HEK293T (cell line): Measurements from ENCODE around the gene HHAT.

ENCODE experiments used
- CTCF ChIA-PET: fragments of 350-600 bp; formaldehyde crosslinking; extraction: SDS; loops from one replicate; lab custom pipeline; 2021; ENCODE audit warnings: antibody characterized with exemption, inconsistent platforms; lab: Yijun Ruan, JAX
- POLR2A ChIA-PET: fragments of 350-600 bp; formaldehyde crosslinking; extraction: SDS; loops from one replicate; lab custom pipeline; 2020; ENCODE audit warnings: antibody characterized with exemption, inconsistent platforms; lab: Yijun Ruan, JAX
- DNase-seq: peaks from one replicate; pipeline ENCODE4 v3.0.0; 2012; ENCODE audit warnings: mixed read lengths; ENCODE audit errors: extremely low spot score
- ARNT ChIP-seq: fragments of 450-650 bp; IDR thresholded peaks from 2 replicates; pipeline ENCODE4 v1.6.1; 2017; ENCODE audit warnings: mild to moderate bottlenecking
- BHLHE40 ChIP-seq: fragments of 450-650 bp; IDR thresholded peaks from 2 replicates; pipeline ENCODE4 v1.6.1; 2016; ENCODE audit warnings: mild to moderate bottlenecking, moderate library complexity, borderline replicate concordance
- CTBP1 ChIP-seq: fragments of 450-650 bp; IDR thresholded peaks from 2 replicates; pipeline ENCODE4 v1.6.1; 2016; ENCODE audit warnings: borderline replicate concordance
- ELF4 ChIP-seq: fragments of 450-650 bp; IDR thresholded peaks from 2 replicates; pipeline ENCODE4 v1.6.1; 2017; ENCODE audit warnings: antibody characterized with exemption
- FOXA1 ChIP-seq: fragments of 450-650 bp; IDR thresholded peaks from 2 replicates; pipeline ENCODE4 v1.6.1; 2016; ENCODE audit warnings: mild to moderate bottlenecking
- FOXK2 ChIP-seq: fragments of 450-650 bp; IDR thresholded peaks from 2 replicates; pipeline ENCODE4 v1.6.1; 2016; ENCODE audit warnings: mild to moderate bottlenecking
- FOXM1 ChIP-seq: fragments of 450-650 bp; IDR thresholded peaks from 2 replicates; pipeline ENCODE4 v1.6.1; 2017; ENCODE audit warnings: mild to moderate bottlenecking, borderline replicate concordance
- HDGF ChIP-seq: fragments of 450-650 bp; IDR thresholded peaks from 2 replicates; pipeline ENCODE4 v1.6.1; 2017; ENCODE audit warnings: antibody characterized with exemption, borderline replicate concordance
- L3MBTL2 ChIP-seq: fragments of 450-650 bp; conservative IDR thresholded peaks from 2 replicates; pipeline ENCODE4 v1.6.1; 2016; ENCODE audit warnings: mild to moderate bottlenecking
- LEF1 ChIP-seq: fragments of 450-650 bp; IDR thresholded peaks from 2 replicates; pipeline ENCODE4 v1.6.1; 2017; ENCODE audit warnings: mild to moderate bottlenecking, borderline replicate concordance
- NFRKB ChIP-seq: fragments of 450-650 bp; IDR thresholded peaks from 2 replicates; pipeline ENCODE4 v1.6.1; 2016; ENCODE audit warnings: mild to moderate bottlenecking, moderate library complexity
- PKNOX1 ChIP-seq: fragments of 450-650 bp; IDR thresholded peaks from 2 replicates; pipeline ENCODE4 v1.6.1; 2016
- SP1 ChIP-seq: fragments of 450-650 bp; IDR thresholded peaks from 2 replicates; pipeline ENCODE4 v1.6.1; 2017
- SUZ12 ChIP-seq: fragments of 450-650 bp; IDR thresholded peaks from 2 replicates; pipeline ENCODE4 v1.6.1; 2016; ENCODE audit warnings: mild to moderate bottlenecking
- TARDBP ChIP-seq: fragments of 450-650 bp; IDR thresholded peaks from 2 replicates; pipeline ENCODE4 v1.6.1; 2016
- ZNF384 ChIP-seq: fragments of 450-650 bp; IDR thresholded peaks from 2 replicates; pipeline ENCODE4 v1.6.1; 2016

Gene HHAT

GRCh38 chr1:210691039-210691610 is 362.4 kb downstream of the HHAT start:
- POLR2A ChIA-PET: no interaction called here
- TF ChIP-seq FOXM1: no peak
- TF ChIP-seq CTBP1: no peak
- TF ChIP-seq HDGF: no peak
- no peak for TF ChIP-seq L3MBTL2
- TF ChIP-seq LEF1: no peak
- TF ChIP-seq ELF4: no peak
- no peak for TF ChIP-seq TARDBP
- no peak for TF ChIP-seq ARNT
- TF ChIP-seq FOXA1: no peak
- TF ChIP-seq SUZ12: no peak
- no peak for TF ChIP-seq BHLHE40
- TF ChIP-seq FOXK2: no peak
- no peak for TF ChIP-seq SP1
- TF ChIP-seq PKNOX1: no peak
- TF ChIP-seq ZNF384: no peak
- TF ChIP-seq NFRKB: no peak
- DNase-seq: no peak
- CTCF ChIA-PET: no interaction called here

- TF ChIP-seq TARDBP (no peak), FOXA1 (no peak), FOXK2 (no peak), ZNF384 (no peak), L3MBTL2 (no peak), SP1 (no peak), SUZ12 (no peak), CTBP1 (no peak), LEF1 (no peak), BHLHE40 (no peak)
- POLR2A ChIA-PET: no interaction called here
- CTCF ChIA-PET: interaction anchor here (1.1 kb wide), 1 partner anchor 441 kb away, joined by 3 read pairs; the partner anchor contains the start of gene KCNH1
- no peak for DNase-seq
Observed at GRCh38 chr1:210692796-210693195, 364.1 kb downstream of the HHAT start.

GRCh38 chr1:210695026-210695425 is 366.3 kb downstream of the HHAT start:
- ChIA-PET CTCF (no interaction called here), POLR2A (no interaction called here)
- no peak for TF ChIP-seq ARNT
- no peak for TF ChIP-seq NFRKB
- no peak for TF ChIP-seq HDGF
- no peak for TF ChIP-seq FOXK2
- TF ChIP-seq BHLHE40: no peak
- TF ChIP-seq ZNF384: no peak
- no peak for TF ChIP-seq FOXM1
- TF ChIP-seq PKNOX1: no peak
- no peak for TF ChIP-seq SUZ12
- no peak for TF ChIP-seq FOXA1
- TF ChIP-seq ELF4: no peak
- no peak for TF ChIP-seq LEF1
- no peak for TF ChIP-seq L3MBTL2
- no peak for DNase-seq

- DNase-seq: no peak
- no peak for TF ChIP-seq ARNT
- TF ChIP-seq LEF1: no peak
- TF ChIP-seq FOXK2: no peak
- no peak for TF ChIP-seq ZNF384
- no peak for TF ChIP-seq FOXM1
- no peak for TF ChIP-seq TARDBP
- no peak for TF ChIP-seq SUZ12
- TF ChIP-seq NFRKB: no peak
- ChIA-PET CTCF (interaction anchor here (0.9 kb wide), 1 partner anchor 24 kb away, joined by 3 read pairs; no protein-coding TSS in a partner anchor), POLR2A (no interaction called here)
Observed at GRCh38 chr1:210696709-210697108, 368.0 kb downstream of the HHAT start.

- CTCF ChIA-PET: no interaction called here
- TF ChIP-seq FOXK2 (no peak), SUZ12 (no peak), ELF4 (no peak), FOXM1 (no peak), ARNT (no peak), NFRKB (no peak)
- no peak for DNase-seq
- POLR2A ChIA-PET: no interaction called here
Observed at GRCh38 chr1:210697185-210697584, 368.5 kb downstream of the HHAT start.

GRCh38 chr1:210698661-210699060 is 370.0 kb downstream of the HHAT start:
- TF ChIP-seq FOXA1: no peak
- TF ChIP-seq TARDBP: no peak
- no peak for TF ChIP-seq FOXM1
- TF ChIP-seq ELF4: no peak
- no peak for TF ChIP-seq NFRKB
- TF ChIP-seq SP1: no peak
- no peak for TF ChIP-seq LEF1
- TF ChIP-seq ZNF384: no peak
- no peak for TF ChIP-seq SUZ12
- no peak for TF ChIP-seq ARNT
- no peak for TF ChIP-seq L3MBTL2
- no peak for TF ChIP-seq FOXK2
- TF ChIP-seq CTBP1: no peak
- no peak for TF ChIP-seq BHLHE40
- ChIA-PET POLR2A (no interaction called here), CTCF (no interaction called here)
- no peak for DNase-seq

GRCh38 chr1:210700083-210700482 is 371.4 kb downstream of the HHAT start:
- no peak for DNase-seq
- ChIA-PET POLR2A (no interaction called here), CTCF (no interaction called here)
- TF ChIP-seq LEF1 (no peak), FOXK2 (no peak), L3MBTL2 (no peak), NFRKB (no peak), ELF4 (no peak), TARDBP (no peak), FOXA1 (no peak), CTBP1 (no peak), FOXM1 (no peak), SP1 (no peak), ZNF384 (no peak), HDGF (no peak), BHLHE40 (no peak), PKNOX1 (no peak), ARNT (no peak), SUZ12 (no peak)
